GM12801 (cell line): ENCODE measurements around the gene SSTR5.

Source experiments
- TF ChIP-seq, protein P1 (sequence below): IDR thresholded peaks from one replicate; pipeline ENCODE4 v1.5.1; 2011; ENCODE audit warnings: control low read depth; ENCODE audit not compliant: insufficient read length; ENCODE audit errors: extremely low read depth

Gene SSTR5

DNA sequence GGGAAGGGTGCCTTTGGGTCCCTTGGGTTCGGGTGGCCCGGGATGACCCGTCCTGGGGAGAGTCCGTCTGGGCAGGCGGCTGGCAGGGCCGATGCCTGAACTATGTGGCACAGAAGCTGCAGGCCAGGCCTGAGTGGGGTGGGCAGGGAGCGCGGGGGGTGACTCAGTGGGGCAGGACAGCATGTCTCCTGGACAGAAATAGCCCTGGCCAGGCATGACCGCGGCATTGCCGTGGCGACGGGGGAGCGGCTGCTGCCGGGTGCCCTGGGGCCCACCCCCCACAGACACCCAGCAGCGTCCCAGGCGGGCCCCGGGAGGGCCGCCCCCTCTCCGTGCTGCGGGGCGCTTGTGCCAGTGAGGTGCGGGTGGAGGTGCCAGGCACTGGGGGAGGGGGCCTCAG is 25.3 kb downstream of the SSTR5 start:
- TF ChIP-seq, protein P1, sequence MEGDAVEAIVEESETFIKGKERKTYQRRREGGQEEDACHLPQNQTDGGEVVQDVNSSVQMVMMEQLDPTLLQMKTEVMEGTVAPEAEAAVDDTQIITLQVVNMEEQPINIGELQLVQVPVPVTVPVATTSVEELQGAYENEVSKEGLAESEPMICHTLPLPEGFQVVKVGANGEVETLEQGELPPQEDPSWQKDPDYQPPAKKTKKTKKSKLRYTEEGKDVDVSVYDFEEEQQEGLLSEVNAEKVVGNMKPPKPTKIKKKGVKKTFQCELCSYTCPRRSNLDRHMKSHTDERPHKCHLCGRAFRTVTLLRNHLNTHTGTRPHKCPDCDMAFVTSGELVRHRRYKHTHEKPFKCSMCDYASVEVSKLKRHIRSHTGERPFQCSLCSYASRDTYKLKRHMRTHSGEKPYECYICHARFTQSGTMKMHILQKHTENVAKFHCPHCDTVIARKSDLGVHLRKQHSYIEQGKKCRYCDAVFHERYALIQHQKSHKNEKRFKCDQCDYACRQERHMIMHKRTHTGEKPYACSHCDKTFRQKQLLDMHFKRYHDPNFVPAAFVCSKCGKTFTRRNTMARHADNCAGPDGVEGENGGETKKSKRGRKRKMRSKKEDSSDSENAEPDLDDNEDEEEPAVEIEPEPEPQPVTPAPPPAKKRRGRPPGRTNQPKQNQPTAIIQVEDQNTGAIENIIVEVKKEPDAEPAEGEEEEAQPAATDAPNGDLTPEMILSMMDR, result no peak

DNA sequence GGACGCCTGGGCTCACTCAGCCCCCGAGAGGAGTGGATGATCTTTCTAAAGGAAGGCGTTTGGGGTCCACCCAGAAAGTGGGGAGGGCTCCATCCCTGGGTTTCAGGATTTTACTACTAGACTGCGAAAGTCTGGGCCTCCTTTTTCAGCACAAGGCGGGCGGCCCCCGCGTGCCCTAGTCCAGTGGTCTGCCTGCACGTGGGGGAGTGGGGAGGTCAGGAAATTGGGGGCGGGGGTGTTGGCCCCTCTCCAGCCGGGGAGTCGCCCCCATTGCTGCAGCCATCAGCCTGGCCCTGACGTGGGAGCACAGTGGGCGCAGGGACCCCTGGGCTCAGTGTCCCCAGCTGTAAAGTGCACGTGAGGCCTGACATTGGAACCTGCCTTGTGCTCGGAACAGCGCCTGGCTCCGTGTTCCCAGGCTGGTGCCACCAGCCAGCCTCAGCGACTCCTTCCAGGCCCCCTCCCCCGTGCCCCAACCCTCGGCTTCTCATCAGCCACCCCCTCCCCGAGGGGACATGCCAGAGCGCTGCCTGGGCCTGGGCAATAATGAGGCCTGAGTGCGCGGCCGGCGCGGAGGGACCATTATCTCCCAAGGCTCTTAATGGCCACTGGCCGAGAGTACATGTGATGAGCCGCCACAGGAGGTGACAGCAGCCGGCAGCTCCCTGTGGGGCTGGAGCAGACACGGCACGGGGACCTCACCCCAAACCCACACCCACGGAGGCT is 25.9 kb downstream of the SSTR5 start:
- TF ChIP-seq, protein P1, result no peak

DNA sequence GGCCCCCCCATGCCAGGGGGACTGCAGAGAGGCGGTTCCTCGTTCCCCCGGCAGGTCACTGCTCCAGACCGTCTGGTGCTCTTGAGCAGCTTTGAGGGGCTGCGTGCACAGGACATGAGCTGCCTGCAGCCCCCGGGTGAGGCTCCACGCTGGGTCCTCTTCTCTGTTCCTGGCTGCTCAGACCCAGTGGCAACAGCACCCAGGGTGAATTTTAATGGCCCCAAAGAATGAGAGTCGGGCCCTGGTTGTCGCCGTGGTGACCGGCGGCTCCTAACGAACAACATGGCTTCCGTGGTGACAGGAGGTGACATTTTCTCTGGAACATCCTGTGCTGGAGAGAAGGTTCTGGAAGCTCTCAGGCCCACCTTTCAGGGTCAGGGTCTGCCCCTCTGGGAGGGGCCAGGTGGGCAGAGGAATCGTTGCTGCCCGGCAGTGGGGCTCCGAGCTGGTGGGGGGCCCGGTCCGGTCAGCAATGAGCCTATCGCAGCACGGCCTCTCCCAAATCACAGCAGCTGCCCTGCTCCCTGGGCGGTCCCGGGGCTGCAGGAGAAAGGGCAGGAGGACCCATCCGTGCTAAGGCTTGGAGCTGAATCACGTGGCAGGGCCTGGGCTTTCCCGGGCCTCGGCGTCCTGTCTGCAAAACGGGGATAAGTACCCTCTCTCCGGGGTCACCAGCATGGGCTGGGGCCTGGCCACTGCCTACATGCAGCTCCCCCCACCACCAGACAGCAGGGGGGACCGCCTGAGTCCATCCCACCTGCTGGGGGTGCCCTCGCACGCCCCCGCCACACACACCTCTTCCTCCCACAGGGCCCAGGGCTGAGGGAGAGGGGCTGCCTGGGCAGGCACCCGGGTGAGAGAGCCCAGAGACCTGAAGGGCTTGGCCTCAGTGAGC is 26.9 kb downstream of the SSTR5 start:
- TF ChIP-seq, protein P1, result no peak

DNA sequence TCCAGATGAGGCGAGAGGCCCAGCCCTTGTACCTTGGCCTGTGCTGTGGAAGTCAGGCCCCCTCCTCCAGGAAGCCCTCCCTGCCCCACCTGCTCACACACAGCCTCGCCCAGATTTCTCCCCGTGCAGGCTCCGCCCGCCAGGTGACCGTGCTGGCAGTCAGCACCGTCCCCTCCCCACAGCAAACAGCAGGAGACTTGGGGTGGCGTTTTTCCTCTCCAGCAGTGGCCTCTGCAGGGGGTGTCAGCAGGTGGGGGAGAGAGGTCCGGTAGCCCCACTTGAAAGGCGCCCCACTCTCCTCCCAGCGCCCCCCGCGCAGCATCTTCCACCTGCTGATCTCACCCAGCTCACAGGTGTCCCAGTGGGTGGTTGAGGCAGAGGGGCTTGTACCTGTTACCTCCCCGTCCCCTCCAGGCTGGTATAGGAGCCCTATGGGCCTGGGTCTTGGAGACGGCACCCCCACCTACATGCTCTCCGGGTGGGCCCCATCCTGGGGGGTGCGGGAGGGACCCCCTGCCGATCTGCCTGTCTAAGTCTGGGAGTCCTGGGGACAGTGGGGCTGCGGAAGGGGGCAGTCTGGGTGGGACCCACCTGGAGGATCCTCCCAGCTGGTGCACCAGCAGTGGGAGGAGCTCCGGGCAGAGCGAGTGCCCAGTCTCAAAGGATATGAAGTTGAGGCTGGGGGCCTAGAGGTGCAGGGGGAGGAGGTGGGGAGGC is 27.7 kb downstream of the SSTR5 start:
- TF ChIP-seq, protein P1, result no peak

DNA sequence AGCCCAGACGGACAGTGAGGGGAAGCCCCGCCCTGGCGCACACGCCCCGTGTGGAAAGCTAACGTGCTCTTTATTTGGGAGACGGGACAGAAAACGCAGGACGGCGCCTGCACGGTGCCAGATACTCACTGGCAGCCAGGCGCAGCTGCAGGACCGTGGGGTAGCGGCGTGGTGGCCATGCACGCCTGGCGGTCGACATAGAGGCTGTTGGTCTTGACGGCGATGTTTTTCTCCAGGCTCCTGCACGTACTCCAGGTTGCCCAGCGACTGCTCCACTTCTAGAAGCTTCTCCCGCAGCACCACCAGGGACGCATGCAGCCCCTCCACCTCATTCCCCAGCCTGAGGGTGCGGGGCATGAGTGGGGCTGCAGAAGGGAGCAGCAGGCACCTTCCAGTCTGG is 28.6 kb downstream of the SSTR5 start:
- TF ChIP-seq, protein P1, result no peak

DNA sequence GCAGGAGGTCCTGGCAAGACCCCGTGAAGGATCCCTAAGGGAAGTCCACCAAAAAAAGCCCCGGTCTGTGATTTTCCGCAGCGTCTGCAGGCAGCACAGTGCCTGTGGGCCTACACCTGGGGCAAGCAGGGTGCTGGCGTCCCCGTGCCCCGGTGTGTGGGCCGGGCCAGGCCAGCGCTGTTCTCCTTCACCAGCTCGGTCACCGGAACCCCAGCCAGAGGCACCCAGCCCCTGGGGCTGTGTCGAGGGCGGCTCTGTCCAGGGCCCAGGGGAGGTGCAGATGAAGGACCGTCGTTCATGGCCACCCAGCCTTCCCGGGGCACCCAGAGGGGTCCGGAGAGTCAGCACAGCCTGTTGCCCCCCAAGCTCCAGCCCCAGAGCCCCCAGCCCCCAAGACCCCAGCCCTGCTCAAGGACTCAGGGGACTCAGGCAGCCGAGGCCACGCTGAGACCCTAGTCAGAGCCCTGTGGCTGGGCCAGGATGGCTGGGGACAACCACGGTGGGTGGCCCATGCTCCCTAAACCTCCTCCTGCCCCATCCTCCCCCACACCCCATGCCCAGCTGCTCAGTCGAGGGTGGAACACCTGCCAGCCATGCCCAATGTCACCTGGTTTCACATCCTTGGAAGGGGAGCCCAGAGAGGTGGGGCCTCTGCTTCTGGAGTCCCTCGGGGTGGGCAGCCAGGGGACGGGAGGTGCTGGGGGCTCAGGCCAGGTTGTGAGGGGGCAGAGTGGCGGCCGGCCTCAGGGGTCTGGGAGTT is 29.2 kb downstream of the SSTR5 start:
- TF ChIP-seq, protein P1, result no peak
